GM13977 (cell line): ENCODE results near the gene FUT7.

ENCODE experiments used
- DNase-seq: peaks from one replicate; pipeline ENCODE4 v3.0.0; 2012; ENCODE audit warnings: low spot score
- CTCF ChIP-seq: IDR thresholded peaks from 2 replicates; pipeline ENCODE4 v1.5.1; 2012; ENCODE audit warnings: mild to moderate bottlenecking, control low read depth; ENCODE audit not compliant: insufficient read depth; ENCODE audit errors: extremely low read depth, missing control alignments
- in situ Hi-C: fragments of 300-500 bp; cut with MboI; formaldehyde crosslinking; loops from one replicate; pipeline ENCODE4 v1.12.0; 2022; ENCODE audit warnings: low sequenced_read_pairs, low pct_unique_long_range_greater_than_20kb, mixed read lengths, inconsistent platforms; ENCODE audit not compliant: unreplicated experiment

FUT7 gene

GRCh38 chr9:137053944-137054931, 22.4 kb upstream of the FUT7 start, which contains the start of gene ENTPD2:
Gene ENTPD2 (minus strand): TSS chr9:137054061. CDS start chr9:137053997, 64 bp downstream.
- in situ Hi-C loops, result no loop called here
- TF ChIP-seq CTCF, result no peak
- peak; percentile 81 for DNase-seq

DNA sequence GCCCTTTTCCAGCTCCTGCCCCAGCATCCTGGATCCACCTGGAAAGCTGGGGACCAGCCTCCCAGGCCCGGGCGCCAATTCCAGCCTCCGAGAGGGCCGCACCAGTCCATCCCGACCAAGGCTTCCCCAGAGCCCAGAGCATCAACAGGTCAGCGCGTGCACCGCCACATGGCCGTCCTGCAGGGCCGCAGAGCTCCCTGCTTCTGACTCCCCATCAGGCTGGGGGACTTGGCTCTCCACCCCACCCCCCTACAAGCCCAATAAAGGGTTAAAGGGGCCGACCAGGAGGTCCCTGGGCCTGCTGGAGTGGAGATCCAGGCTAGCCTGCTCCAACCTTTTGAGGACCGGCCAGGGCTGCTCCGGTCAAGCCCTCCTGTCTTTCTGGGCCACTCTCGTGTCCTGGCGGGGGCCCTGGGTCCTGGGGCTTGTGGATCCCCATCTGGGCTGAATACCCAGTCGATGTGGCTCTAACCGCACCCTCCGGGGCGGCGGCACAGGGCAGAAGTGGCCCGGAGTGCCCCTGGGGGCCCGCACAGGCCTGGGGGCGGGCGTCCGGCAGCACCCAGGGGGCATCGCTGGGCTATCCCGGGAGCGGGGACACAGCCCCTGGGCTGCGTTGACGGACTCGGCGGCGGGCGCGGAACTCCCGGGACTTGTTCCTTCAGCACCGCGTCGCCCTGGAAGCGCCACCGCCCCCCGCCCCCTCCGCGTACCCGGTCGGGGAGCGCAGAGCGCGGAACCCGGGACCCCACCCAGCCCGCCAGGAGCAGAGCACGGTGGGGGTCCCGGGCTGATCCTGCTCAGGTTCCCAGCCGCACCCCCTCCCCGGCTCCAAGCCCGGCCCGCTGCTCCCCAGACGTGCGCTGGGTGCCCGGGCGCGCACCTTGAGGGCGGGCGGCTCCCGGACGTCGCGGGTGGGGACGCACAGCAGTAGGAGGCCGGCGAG, 21.4 kb upstream of the FUT7 start:
- TF ChIP-seq CTCF, result no peak
- DNase-seq, result no peak
- in situ Hi-C loops, result no loop called here

- no peak for DNase-seq
- TF ChIP-seq CTCF, result no peak
- in situ Hi-C loops, result no loop called here
Observed at GRCh38 chr9:137052293-137052692, 20.4 kb upstream of the FUT7 start.

- TF ChIP-seq CTCF, result no peak
- no peak for DNase-seq
- in situ Hi-C loops, result no loop called here
Observed at GRCh38 chr9:137051145-137051724, 19.3 kb upstream of the FUT7 start.

DNA sequence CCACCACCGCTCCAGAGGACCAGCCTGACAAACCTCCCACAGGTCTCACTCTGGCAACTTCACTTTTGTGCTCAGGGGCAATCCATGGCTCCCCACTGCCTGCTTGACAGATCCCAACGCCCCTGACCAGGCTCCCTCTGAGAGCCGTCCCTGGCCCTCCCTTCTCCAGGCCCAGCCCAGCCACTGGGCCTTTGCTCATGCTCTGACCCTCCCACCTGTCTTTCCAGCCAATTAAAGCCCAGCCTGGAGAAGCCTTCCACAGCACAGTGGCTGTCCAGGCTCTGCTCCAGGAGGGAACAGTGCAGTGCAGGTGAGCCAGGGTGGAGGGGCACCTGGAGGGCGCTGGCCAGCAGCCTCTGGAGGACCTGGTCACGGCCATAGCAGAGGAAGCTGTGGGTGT, 18.7 kb upstream of the FUT7 start:
- in situ Hi-C loops, result no loop called here
- TF ChIP-seq CTCF, result no peak
- no peak for DNase-seq
